Measurements from ENCODE around the gene GINS3. TPM values are rescaled to one million over a fixed set of nuclear protein-coding genes. Genes with fewer than 3 reads are reported as not detected.

Gene GINS3
- 1 to 10 TPM; 1.3 to 6.7 (median 3.5) TPM for polyA plus RNA-seq
- long read RNA-seq, donor 1 = 0 reads
- long read RNA-seq, donor 2, partial matches to known transcripts = 0 of 3 reads
- long read RNA-seq, donor 2, other reads (novel, unspliced or antisense) = 0 of 3 reads
- long read RNA-seq, donor 3, transcript GINS3-206 (1 exons, 3,202 nt) = major isoform, 5 of 7 reads
- long read RNA-seq, donor 3, partial matches to known transcripts = 0 of 7 reads
- long read RNA-seq, donor 3, other reads (novel, unspliced or antisense) = 0 of 7 reads
- long read RNA-seq, donor 4, partial matches to known transcripts = 0 of 1 reads
- long read RNA-seq, donor 4, other reads (novel, unspliced or antisense) = 0 of 1 reads
- long read RNA-seq, donor 5, partial matches to known transcripts = 0 of 4 reads
- long read RNA-seq, donor 5, other reads (novel, unspliced or antisense) = 0 of 4 reads
- long read RNA-seq, donor 6, transcript GINS3-206 (1 exons, 3,202 nt) = major isoform, 7 of 7 reads
- long read RNA-seq, donor 6, partial matches to known transcripts = 0 of 7 reads
- long read RNA-seq, donor 6, other reads (novel, unspliced or antisense) = 0 of 7 reads
- long read RNA-seq, donor 7, transcript GINS3-206 (1 exons, 3,202 nt) = major isoform, 10 of 28 reads
- long read RNA-seq, donor 7, partial matches to known transcripts = 8 of 28 reads
- long read RNA-seq, donor 7, other reads (novel, unspliced or antisense) = 9 of 28 reads
- long read RNA-seq, donor 8, partial matches to known transcripts = 0 of 4 reads
- long read RNA-seq, donor 8, other reads (novel, unspliced or antisense) = 0 of 4 reads
- long read RNA-seq, donor 9, partial matches to known transcripts = 0 of 1 reads
- long read RNA-seq, donor 9, other reads (novel, unspliced or antisense) = 0 of 1 reads
- long read RNA-seq, donor 10, transcript GINS3-206 (1 exons, 3,202 nt) = major isoform, 6 of 8 reads
- long read RNA-seq, donor 10, partial matches to known transcripts = 0 of 8 reads
- long read RNA-seq, donor 10, other reads (novel, unspliced or antisense) = 0 of 8 reads

GRCh38 chr16:58392215-58393137, at the start of gene GINS3:
TSS of gene GINS3 (plus strand) at chr16:58392471. CDS start at chr16:58392602, 131 bp downstream.
- Histone ChIP-seq H3K27ac (ENCODE audit: low read depth in 1 of 3, low read length in 2 of 3) (peak within 1 kb of the TSS; percentile 35 to 86 (median 46)), H3K4me1 (ENCODE audit: control insufficient read depth in 3 of 3, insufficient read depth in 2 of 3, low read depth in 1 of 3, low read length in 2 of 3) (peaks cover 0 to 3% (median 0%) of the 10 kb centered on the region in 3 donors), H3K9me3 (ENCODE audit: control insufficient read depth in 2 of 2, insufficient read depth in 1 of 2, low read depth in 1 of 2, low read length in 1 of 2) (no peaks in the 10 kb centered on the region), H3K4me3 (ENCODE audit: low read depth in 1 of 3, low read length in 3 of 3) (peak within 1 kb of the TSS; percentile 62 to 87 (median 86)), H3K36me3 (ENCODE audit: control insufficient read depth in 3 of 3, insufficient read depth in 2 of 3, low read depth in 1 of 3, low read length in 3 of 3) (no peaks in the 10 kb centered on the region), H3K27me3 (ENCODE audit: control insufficient read depth in 3 of 3, insufficient read depth in 3 of 3, low read length in 3 of 3) (peaks cover 0 to 6% (median 0%) of the 10 kb centered on the region in 3 donors)
- FAIRE-seq (no peak), DNase-seq (peak; percentile 85 to 93)
- 0 to 1% (median 0%) methylated on average over 66 to 67 of the region's 67 CpGs for WGBS, 3 donors

- 76 to 87% (median 81%) methylated on average over 4 of the region's 4 CpGs for WGBS, 3 donors
- no peak overlapping the region for H3K4me3 ChIP-seq (ENCODE audit: low read depth in 1 of 3, low read length in 3 of 3)
- no peak for FAIRE-seq
Measured at GRCh38 chr16:58343562-58343961, 48.7 kb upstream of the GINS3 start.

DNA sequence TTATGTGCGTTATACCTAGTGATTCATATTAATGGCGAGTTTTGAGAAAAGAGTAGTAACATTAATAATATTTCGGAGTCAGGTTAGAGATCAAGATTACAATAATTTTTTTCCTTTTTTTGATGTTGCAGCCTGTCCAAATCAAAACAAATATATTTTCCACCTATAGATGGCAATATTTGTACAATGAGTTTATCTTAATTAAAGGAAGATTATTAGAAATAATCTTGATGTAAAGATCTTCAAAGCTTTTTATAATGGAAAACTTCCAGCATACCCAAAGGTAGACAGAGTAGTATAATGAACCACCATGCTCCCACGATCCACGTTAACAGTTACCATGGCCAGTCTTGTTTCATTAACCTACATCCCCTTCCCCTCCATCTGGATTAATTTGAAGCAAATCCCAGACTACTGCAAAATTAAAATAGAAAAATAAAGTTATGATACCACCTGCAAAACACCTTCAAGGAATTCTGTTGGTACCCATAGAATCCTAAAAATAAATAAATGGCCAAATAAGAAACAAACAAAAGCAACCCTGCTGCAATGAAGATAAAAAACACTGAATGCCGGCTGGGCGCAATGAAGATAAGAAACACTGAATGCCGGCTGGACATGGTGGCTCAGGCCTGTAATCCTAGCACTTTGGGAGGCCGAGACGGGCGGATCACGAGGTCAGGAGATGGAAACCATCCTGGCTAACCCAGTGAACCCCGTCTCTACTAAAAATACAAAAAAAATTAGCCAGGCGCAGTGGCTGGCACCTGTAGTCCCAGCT, 46.5 kb upstream of the GINS3 start:
- Histone ChIP-seq H3K27ac (ENCODE audit: low read depth in 1 of 3, low read length in 2 of 3) (no peak overlapping the region), H3K27me3 (ENCODE audit: control insufficient read depth in 3 of 3, insufficient read depth in 3 of 3, low read length in 3 of 3) (peaks cover 0 to 10% (median 9%) of the 10 kb centered on the region in 3 donors), H3K4me1 (ENCODE audit: control insufficient read depth in 3 of 3, insufficient read depth in 2 of 3, low read depth in 1 of 3, low read length in 2 of 3) (no peaks in the 10 kb centered on the region), H3K36me3 (ENCODE audit: control insufficient read depth in 3 of 3, insufficient read depth in 2 of 3, low read depth in 1 of 3, low read length in 3 of 3) (no peaks in the 10 kb centered on the region), H3K9me3 (ENCODE audit: control insufficient read depth in 2 of 2, insufficient read depth in 1 of 2, low read depth in 1 of 2, low read length in 1 of 2) (no peaks in the 10 kb centered on the region), H3K4me3 (ENCODE audit: low read depth in 1 of 3, low read length in 3 of 3) (no peak overlapping the region)
- WGBS, 3 donors = 55 to 78% (median 59%) methylated on average over 14 of the region's 14 CpGs
- no peak for DNase-seq
- FAIRE-seq = peak; percentile 30

More at GRCh38 chr16:58343562-58343961, 48.7 kb upstream of the GINS3 start:
- no peaks in the 10 kb centered on the region for H3K36me3 ChIP-seq (ENCODE audit: control insufficient read depth in 3 of 3, insufficient read depth in 2 of 3, low read depth in 1 of 3, low read length in 3 of 3)
- H3K27ac ChIP-seq (ENCODE audit: low read depth in 1 of 3, low read length in 2 of 3) = no peak overlapping the region
- H3K9me3 ChIP-seq (ENCODE audit: control insufficient read depth in 2 of 2, insufficient read depth in 1 of 2, low read depth in 1 of 2, low read length in 1 of 2) = no peaks in the 10 kb centered on the region
- no peaks in the 10 kb centered on the region for H3K4me1 ChIP-seq (ENCODE audit: control insufficient read depth in 3 of 3, insufficient read depth in 2 of 3, low read depth in 1 of 3, low read length in 2 of 3)
- H3K27me3 ChIP-seq (ENCODE audit: control insufficient read depth in 3 of 3, insufficient read depth in 3 of 3, low read length in 3 of 3) = peaks cover 0 to 5% (median 5%) of the 10 kb centered on the region in 3 donors
- no peak for DNase-seq

GRCh38 chr16:58346831-58347371, 45.4 kb upstream of the GINS3 start:
- Histone ChIP-seq H3K27ac (ENCODE audit: low read depth in 1 of 3, low read length in 2 of 3) (no peak overlapping the region), H3K27me3 (ENCODE audit: control insufficient read depth in 3 of 3, insufficient read depth in 3 of 3, low read length in 3 of 3) (peaks cover 0 to 10% (median 10%) of the 10 kb centered on the region in 3 donors), H3K9me3 (ENCODE audit: control insufficient read depth in 2 of 2, insufficient read depth in 1 of 2, low read depth in 1 of 2, low read length in 1 of 2) (no peaks in the 10 kb centered on the region), H3K4me1 (ENCODE audit: control insufficient read depth in 3 of 3, insufficient read depth in 2 of 3, low read depth in 1 of 3, low read length in 2 of 3) (no peaks in the 10 kb centered on the region), H3K36me3 (ENCODE audit: control insufficient read depth in 3 of 3, insufficient read depth in 2 of 3, low read depth in 1 of 3, low read length in 3 of 3) (no peaks in the 10 kb centered on the region), H3K4me3 (ENCODE audit: low read depth in 1 of 3, low read length in 3 of 3) (no peak overlapping the region)
- 48 to 60% (median 54%) methylated on average over 5 of the region's 5 CpGs for WGBS, 3 donors
- DNase-seq (no peak), FAIRE-seq (no peak)

DNA sequence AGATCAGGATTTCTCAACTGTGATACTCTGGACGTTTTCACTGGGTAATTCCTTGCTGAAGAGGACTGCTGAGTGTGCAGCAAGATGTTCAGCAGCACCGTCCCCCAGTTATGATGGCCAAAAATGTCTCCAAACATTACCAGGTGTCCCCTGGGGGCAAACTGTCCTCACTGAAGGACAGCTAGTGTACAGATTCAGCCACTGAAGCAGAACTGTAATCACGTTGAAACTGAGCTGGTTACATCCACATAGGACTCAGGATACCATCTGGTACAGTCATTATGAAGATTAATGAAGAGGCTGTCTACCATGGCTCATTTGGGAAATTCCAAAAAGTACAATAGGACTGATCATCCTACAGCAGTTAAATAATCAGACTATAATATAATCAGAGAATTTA, 43.3 kb upstream of the GINS3 start:
- H3K27ac ChIP-seq (ENCODE audit: low read depth in 1 of 3, low read length in 2 of 3) = no peak overlapping the region
- 35 to 49% (median 36%) methylated on average over 3 of the region's 3 CpGs for WGBS, 3 donors
- no peak for FAIRE-seq
- no peaks in the 10 kb centered on the region for H3K36me3 ChIP-seq (ENCODE audit: control insufficient read depth in 3 of 3, insufficient read depth in 2 of 3, low read depth in 1 of 3, low read length in 3 of 3)
- no peaks in the 10 kb centered on the region for H3K9me3 ChIP-seq (ENCODE audit: control insufficient read depth in 2 of 2, insufficient read depth in 1 of 2, low read depth in 1 of 2, low read length in 1 of 2)
- no peak overlapping the region for H3K4me3 ChIP-seq (ENCODE audit: low read depth in 1 of 3, low read length in 3 of 3)
- peaks cover 0 to 12% (median 10%) of the 10 kb centered on the region in 3 donors for H3K27me3 ChIP-seq (ENCODE audit: control insufficient read depth in 3 of 3, insufficient read depth in 3 of 3, low read length in 3 of 3)
- DNase-seq = no peak
- no peaks in the 10 kb centered on the region for H3K4me1 ChIP-seq (ENCODE audit: control insufficient read depth in 3 of 3, insufficient read depth in 2 of 3, low read depth in 1 of 3, low read length in 2 of 3)

- no peaks in the 10 kb centered on the region for H3K4me1 ChIP-seq (ENCODE audit: control insufficient read depth in 3 of 3, insufficient read depth in 2 of 3, low read depth in 1 of 3, low read length in 2 of 3)
- no peak for FAIRE-seq
- peaks cover 0 to 9% (median 5%) of the 10 kb centered on the region in 3 donors for H3K27me3 ChIP-seq (ENCODE audit: control insufficient read depth in 3 of 3, insufficient read depth in 3 of 3, low read length in 3 of 3)
- H3K36me3 ChIP-seq (ENCODE audit: control insufficient read depth in 3 of 3, insufficient read depth in 2 of 3, low read depth in 1 of 3, low read length in 3 of 3) = no peaks in the 10 kb centered on the region
- H3K27ac ChIP-seq (ENCODE audit: low read depth in 1 of 3, low read length in 2 of 3) = no peak overlapping the region
- H3K4me3 ChIP-seq (ENCODE audit: low read depth in 1 of 3, low read length in 3 of 3) = no peak overlapping the region
- DNase-seq = no peak
- 79 to 86% (median 79%) methylated on average over 8 of the region's 8 CpGs for WGBS, 3 donors
- H3K9me3 ChIP-seq (ENCODE audit: control insufficient read depth in 2 of 2, insufficient read depth in 1 of 2, low read depth in 1 of 2, low read length in 1 of 2) = no peaks in the 10 kb centered on the region
Measured at GRCh38 chr16:58352690-58353089, 39.6 kb upstream of the GINS3 start.

DNA sequence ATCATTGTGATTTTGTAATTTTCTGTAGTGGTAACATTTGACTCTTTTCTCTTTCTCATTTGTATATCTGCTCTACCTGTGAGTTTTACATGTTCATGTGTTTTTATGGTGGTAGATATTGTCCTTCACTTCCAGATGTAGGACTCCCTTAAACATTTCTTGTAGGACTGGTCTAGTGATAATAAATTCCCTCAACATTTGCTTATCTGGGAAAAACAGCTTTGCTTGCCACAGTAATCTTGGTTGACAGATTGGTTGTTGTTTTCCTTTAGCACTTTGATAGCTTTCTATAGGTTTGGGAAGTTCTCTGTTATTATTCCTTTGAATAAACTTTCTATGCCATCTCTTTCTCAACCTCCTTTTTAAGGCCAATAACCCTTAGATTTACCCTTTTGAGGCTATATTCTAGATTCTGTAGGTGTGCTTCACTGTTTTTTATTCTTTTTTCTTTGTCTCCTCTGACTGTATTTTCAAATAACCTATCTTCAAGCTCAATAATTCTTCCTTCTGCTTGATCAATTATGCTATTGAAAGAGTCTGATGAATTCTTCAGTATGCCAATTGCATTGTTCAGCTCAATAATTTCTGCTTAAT, 32.1 kb upstream of the GINS3 start:
- FAIRE-seq (no peak), DNase-seq (no peak)
- Histone ChIP-seq H3K27ac (ENCODE audit: low read depth in 1 of 3, low read length in 2 of 3) (no peak overlapping the region), H3K36me3 (ENCODE audit: control insufficient read depth in 3 of 3, insufficient read depth in 2 of 3, low read depth in 1 of 3, low read length in 3 of 3) (no peaks in the 10 kb centered on the region), H3K9me3 (ENCODE audit: control insufficient read depth in 2 of 2, insufficient read depth in 1 of 2, low read depth in 1 of 2, low read length in 1 of 2) (peaks cover 1 to 12% of the 10 kb centered on the region in 2 donors), H3K4me3 (ENCODE audit: low read depth in 1 of 3, low read length in 3 of 3) (no peak overlapping the region), H3K4me1 (ENCODE audit: control insufficient read depth in 3 of 3, insufficient read depth in 2 of 3, low read depth in 1 of 3, low read length in 2 of 3) (no peaks in the 10 kb centered on the region), H3K27me3 (ENCODE audit: control insufficient read depth in 3 of 3, insufficient read depth in 3 of 3, low read length in 3 of 3) (no peaks in the 10 kb centered on the region)
